NCI-H526 (cell line): ENCODE results near the gene USP17L20.
"Not testable (repeated sequence)": the region's sequence is repeated elsewhere in the genome, so short reads cannot be mapped to it uniquely, and the experiment has no call there.

ENCODE experiments used
- DNase-seq, 2 experiments: peaks; one replicate each; lab custom pipeline; 2025; lab: John Stamatoyannopoulos, UW

Gene USP17L20

GRCh38 chr4:9257824-9258223 is at the start of gene USP17L20:
Gene USP17L20, plus strand, starts transcription at chr4:9258124. Its CDS starts 0 bp downstream, at chr4:9258124.
- not testable (repeated sequence) for DNase-seq

- DNase-seq, result not testable (repeated sequence)
These were observed 47.6 kb upstream of the USP17L20 start, which contains the start of gene USP17L10 for GRCh38 chr4:9210357-9210756. Gene USP17L10, plus strand, starts transcription at chr4:9210657. Its CDS starts 0 bp downstream, at chr4:9210657.

GRCh38 chr4:9214701-9215100 is 43.2 kb upstream of the USP17L20 start:
- not testable (repeated sequence) for DNase-seq

- DNase-seq, result not testable (repeated sequence)
These were observed 42.8 kb upstream of the USP17L20 start, which contains the start of gene USP17L11 for GRCh38 chr4:9215105-9215504. Gene USP17L11, plus strand, starts transcription at chr4:9215405. Its CDS starts 0 bp downstream, at chr4:9215405.

GRCh38 chr4:9219852-9220251 is 38.1 kb upstream of the USP17L20 start, which contains the start of gene USP17L12:
Gene USP17L12, plus strand, starts transcription at chr4:9220152. Its CDS starts 0 bp downstream, at chr4:9220152.
- DNase-seq, result not testable (repeated sequence)

- DNase-seq, result not testable (repeated sequence)
These were observed 33.3 kb upstream of the USP17L20 start, which contains the start of gene USP17L13 for GRCh38 chr4:9224596-9224995. Gene USP17L13, plus strand, starts transcription at chr4:9224896. Its CDS starts 0 bp downstream, at chr4:9224896.

- DNase-seq, result not testable (repeated sequence)
These were observed 27.7 kb upstream of the USP17L20 start for GRCh38 chr4:9230249-9230648.

- DNase-seq, result not testable (repeated sequence)
These were observed 23.8 kb upstream of the USP17L20 start, which contains the start of gene USP17L15 for GRCh38 chr4:9234085-9234484. Gene USP17L15, plus strand, starts transcription at chr4:9234385. Its CDS starts 0 bp downstream, at chr4:9234385.

GRCh38 chr4:9238461-9238860 is 19.5 kb upstream of the USP17L20 start:
- not testable (repeated sequence) for DNase-seq

GRCh38 chr4:9243579-9243978 is 14.3 kb upstream of the USP17L20 start, which contains the start of gene USP17L17:
Gene USP17L17, plus strand, starts transcription at chr4:9243879. Its CDS starts 0 bp downstream, at chr4:9243879.
- DNase-seq, result not testable (repeated sequence)

- not testable (repeated sequence) for DNase-seq
These were observed 9.8 kb upstream of the USP17L20 start, which contains the start of gene USP17L18 for GRCh38 chr4:9247953-9248680. Gene USP17L18, plus strand, starts transcription at chr4:9248630. Its CDS starts 0 bp downstream, at chr4:9248630.

- not testable (repeated sequence) for DNase-seq
These were observed 4.8 kb upstream of the USP17L20 start, which contains the start of gene USP17L19 for GRCh38 chr4:9253078-9253477. Gene USP17L19, plus strand, starts transcription at chr4:9253378. Its CDS starts 0 bp downstream, at chr4:9253378.

- DNase-seq, result not testable (repeated sequence)
These were observed 4.6 kb downstream of the USP17L20 start, which contains the start of gene USP17L21 for GRCh38 chr4:9262572-9262971. Gene USP17L21, plus strand, starts transcription at chr4:9262872. Its CDS starts 0 bp downstream, at chr4:9262872.

- DNase-seq, result not testable (repeated sequence)
These were observed 9.4 kb downstream of the USP17L20 start, which contains the start of gene USP17L22 for GRCh38 chr4:9267319-9267718. Gene USP17L22, plus strand, starts transcription at chr4:9267619. Its CDS starts 0 bp downstream, at chr4:9267619.

- DNase-seq, result not testable (repeated sequence)
These were observed 13.8 kb downstream of the USP17L20 start for GRCh38 chr4:9271719-9272118.
